ENCODE results near the gene ZC3H10. TPM values are rescaled to one million over a fixed set of nuclear protein-coding genes. Genes with fewer than 3 reads are reported as not detected.

Gene ZC3H10
- total and polyA plus RNA-seq, 2 of the 13 experiments (the other 11 are each of a cell fraction or from before 2014, with no cell fraction given) = 0.70 to 2.3 TPM

- no peaks in the 10 kb centered on the region; a peak in 1 of 5 replicates for H3K27me3 ChIP-seq (ENCODE audit: control insufficient read depth in 1 of 2, insufficient read depth in 2 of 2, low read length in 2 of 2)
- peak overlapping the region; percentile 98 for H3K4me2 ChIP-seq (ENCODE audit: low read depth, low read length)
- peaks cover 62% of the 10 kb centered on the region for H3K4me1 ChIP-seq (ENCODE audit: insufficient read depth, low read length)
- WGBS (ENCODE audit: low lambda C conversion rate) = 0% methylated on average over 4 of the region's 6 CpGs
- ATAC-seq = peak; percentile 59
- H3K36me3 ChIP-seq (replicated peaks in 1 of 2; ENCODE audit: control insufficient read depth in 1 of 2, insufficient read depth in 2 of 2, low read length in 2 of 2) = peaks cover 18 to 31% of the 10 kb centered on the region in 2 experiments
- peaks cover 10% of the 10 kb centered on the region; the same call in 1 of the 2 replicates for H4K20me1 ChIP-seq (ENCODE audit: insufficient read depth, low read length)
- in situ Hi-C loops (cut with HindIII; ENCODE audit: extremely low pct_ligation_motif_present, low pct_unique_long_range_greater_than_20kb) = no loop called here
- BruUV-seq (replicated peaks) = TSS peak; percentile 92
- H3K9ac ChIP-seq (ENCODE audit: insufficient read depth, low read depth, low read length) = peak overlapping the region; percentile 96
- intact Hi-C loops (cut with micrococcal nuclease; ENCODE audit: unreplicated experiment) = loop anchor here (2.0 kb wide), 1 partner anchor 85 kb away; the partner anchor contains the start of gene SUOX
- peak overlapping the region; percentile 89 to 96 (median 91) for H3K4me3 ChIP-seq (replicated peaks in 1 of 3; ENCODE audit: insufficient read depth in 1 of 3, low read depth in 2 of 3, low read length in 3 of 3)
- peak; percentile 99 for DNase-seq (ENCODE audit: low spot score)
- H3K9me3 ChIP-seq (ENCODE audit: low read length) = no peaks in the 10 kb centered on the region
- H2AFZ ChIP-seq (ENCODE audit: low read length) = no peak overlapping the region
- ChIA-PET CTCF (ENCODE audit: low intra/inter-chr PET ratio, low total read pairs) (no interaction called here), POLR2A (interaction anchor here (0.6 to 10.2 kb wide), 34 partner anchors 9 to 1664 kb away, joined by 3 to 279 read pairs (median 7); partner anchors contain the start of genes ANKRD52, COQ10A, DNAJC14 and ESYT1)
- H3K79me2 ChIP-seq (ENCODE audit: insufficient read depth, low read length) = peaks cover 38% of the 10 kb centered on the region
- H3K27ac ChIP-seq (ENCODE audit: extremely low read length, insufficient read depth, low read length) = peak overlapping the region; percentile 99
- FAIRE-seq = peak; percentile 100
- TF ChIP-seq HOXA7 (CRISPR knock-in tag; IDR thresholded peaks at IDR 0.05) = no peak
- no peak for TF ChIP-seq FOXM1 (CRISPR knock-in tag; IDR thresholded peaks at IDR 0.05)
- TF ChIP-seq TRIM24 (CRISPR knock-in tag; IDR thresholded peaks at IDR 0.05) = peak; percentile 94
- TF ChIP-seq KDM6A (CRISPR knock-in tag; IDR thresholded peaks at IDR 0.05; ENCODE audit: low read depth) = peak; percentile 100
- TF ChIP-seq ZNF580 (CRISPR knock-in tag; IDR thresholded peaks at IDR 0.05; ENCODE audit: borderline replicate concordance, low read depth) = peak; percentile 99
- peak; percentile 72; the same call in 1 of the 2 replicates for TF ChIP-seq ZNF598 (CRISPR knock-in tag; IDR thresholded peaks at IDR 0.05; ENCODE audit: borderline replicate concordance)
- TF ChIP-seq ZNF609 (CRISPR knock-in tag; IDR thresholded peaks at IDR 0.05; ENCODE audit: borderline replicate concordance) = peak; percentile 97
- TF ChIP-seq KLF11 (CRISPR knock-in tag; IDR thresholded peaks at IDR 0.05) = peak; percentile 93
- TF ChIP-seq ZSCAN29 (CRISPR knock-in tag; conservative IDR thresholded peaks at IDR 0.05) = peak; percentile 96
- peak; percentile 98 for TF ChIP-seq MLX (CRISPR knock-in tag; IDR thresholded peaks at IDR 0.05)
- 0 out of 2 replicates have a peak, but pooled peaks have one; percentile 41 for TF ChIP-seq PAX8 (CRISPR knock-in tag; IDR thresholded peaks at IDR 0.05; ENCODE audit: borderline replicate concordance)
- no peak for TF ChIP-seq ZMAT5 (CRISPR knock-in tag; IDR thresholded peaks at IDR 0.05; ENCODE audit: borderline replicate concordance, low read depth)
- no peak for TF ChIP-seq RFX1 (IDR thresholded peaks at IDR 0.05)
- peak; percentile 64; the same call in 1 of the 2 replicates for TF ChIP-seq SNAPC5 (CRISPR knock-in tag; IDR thresholded peaks at IDR 0.05; ENCODE audit: borderline replicate concordance)
- peak; percentile 21; the same call in 1 of the 2 replicates for TF ChIP-seq SMC3 (IDR thresholded peaks at IDR 0.05; ENCODE audit: low read length)
- peak; percentile 90 for TF ChIP-seq TBL1XR1 (IDR thresholded peaks at IDR 0.05; ENCODE audit: borderline replicate concordance, low read length, partially characterized antibody)
Measured at GRCh38 chr12:56081393-56082347, 36.4 kb upstream of the ZC3H10 start.

Measured in HepG2 (cell line).